WTC11 (cell line): Measurements from ENCODE around the gene KLHL26. TPM values are rescaled to one million over a fixed set of nuclear protein-coding genes. Genes with fewer than 3 reads are reported as not detected.

ENCODE experiments used
- ATAC-seq: fragments of 200-7000 bp; cut with Tn5 transposase; 2 replicates; pipeline ENCODE4 v1.10.0; 2021; ENCODE audit warnings: mild to moderate bottlenecking, moderate library complexity
- CTCF ChIA-PET: fragments of 300-600 bp; sonication (Branson Sonifier 250); formaldehyde crosslinking; loops from one replicate; lab custom pipeline; 2021; ENCODE audit warnings: antibody characterized with exemption; lab: Charles Lee
- POLR2A ChIA-PET: fragments of 350-600 bp; sonication (Branson Sonifier 250); formaldehyde crosslinking; loops from one replicate; lab custom pipeline; 2021; ENCODE audit warnings: antibody characterized with exemption; lab: Charles Lee
- DNase-seq: peaks from one replicate; pipeline ENCODE4 v3.0.0; 2021; ENCODE audit warnings: low spot score
- H3K27ac Mint-ChIP-seq: 2 replicates; pipeline ENCODE4 v1.8.0; 2021; ENCODE audit warnings: mixed read lengths
- H3K27me3 Mint-ChIP-seq: 2 replicates; pipeline ENCODE4 v1.8.0; 2021; ENCODE audit warnings: low read depth, mild to moderate bottlenecking, moderate library complexity, mixed read lengths
- H3K36me3 Mint-ChIP-seq: 2 replicates; pipeline ENCODE4 v1.8.0; 2021; ENCODE audit warnings: mixed read lengths
- H3K4me1 Mint-ChIP-seq: 2 replicates; pipeline ENCODE4 v1.8.0; 2022; ENCODE audit warnings: mixed read lengths
- H3K4me3 Mint-ChIP-seq: 2 replicates; pipeline ENCODE4 v1.8.0; 2021; ENCODE audit warnings: mild to moderate bottlenecking, moderate library complexity, mixed read lengths
- H3K9me3 Mint-ChIP-seq: 2 replicates; pipeline ENCODE4 v1.8.0; 2021; ENCODE audit warnings: mixed read lengths
- ATF2 ChIP-seq: sonication (generic); formaldehyde crosslinking; IDR thresholded peaks from 2 replicates; pipeline ENCODE4 v1.8.1; 2022; ENCODE audit warnings: low read depth, missing genetic modification reagents, borderline replicate concordance
- ATF3 ChIP-seq: sonication (generic); formaldehyde crosslinking; conservative IDR thresholded peaks from 2 replicates; pipeline ENCODE4 v1.8.1; 2022; ENCODE audit warnings: mild to moderate bottlenecking, missing genetic modification reagents
- FOXJ3 ChIP-seq: sonication (generic); formaldehyde crosslinking; IDR thresholded peaks from 2 replicates; pipeline ENCODE4 v1.9.0; 2021; ENCODE audit warnings: missing genetic modification reagents, mild to moderate bottlenecking, borderline replicate concordance
- GABPB1 ChIP-seq: sonication (generic); formaldehyde crosslinking; IDR thresholded peaks from 2 replicates; pipeline ENCODE4 v1.8.1; 2023; ENCODE audit warnings: mild to moderate bottlenecking, missing genetic modification reagents
- HMGA2 ChIP-seq: fragments of 250-450 bp; sonication (Bioruptor Pico); IDR thresholded peaks from 2 replicates; pipeline ENCODE4 v1.4.0; 2021; ENCODE audit warnings: mild to moderate bottlenecking, moderate library complexity
- HMGXB4 ChIP-seq: sonication (generic); formaldehyde crosslinking; IDR thresholded peaks from 2 replicates; pipeline ENCODE4 v1.8.1; 2023; ENCODE audit warnings: mild to moderate bottlenecking, moderate library complexity, missing genetic modification reagents
- IRF2 ChIP-seq: sonication (generic); formaldehyde crosslinking; IDR thresholded peaks from 2 replicates; pipeline ENCODE4 v1.8.0; 2022; ENCODE audit warnings: low read depth, missing genetic modification reagents, borderline replicate concordance
- JUN ChIP-seq: sonication (generic); formaldehyde crosslinking; IDR thresholded peaks from 2 replicates; pipeline ENCODE4 v1.8.0; 2023; ENCODE audit warnings: mild to moderate bottlenecking, missing genetic modification reagents
- KAT7 ChIP-seq: sonication (generic); formaldehyde crosslinking; IDR thresholded peaks from 2 replicates; pipeline ENCODE4 v1.8.1; 2023; ENCODE audit warnings: missing genetic modification reagents, mild to moderate bottlenecking, borderline replicate concordance
- MXD4 ChIP-seq: fragments of 250-450 bp; sonication (Bioruptor Pico); IDR thresholded peaks from 2 replicates; pipeline ENCODE4 v1.8.0; 2021; ENCODE audit warnings: mild to moderate bottlenecking, moderate library complexity, borderline replicate concordance
- NFE2L1 ChIP-seq: sonication (generic); formaldehyde crosslinking; IDR thresholded peaks from 2 replicates; pipeline ENCODE4 v1.8.1; 2023; ENCODE audit warnings: missing genetic modification reagents
- NFYB ChIP-seq: sonication (generic); formaldehyde crosslinking; conservative IDR thresholded peaks from 2 replicates; pipeline ENCODE4 v1.8.0; 2022; ENCODE audit warnings: low read depth, missing genetic modification reagents
- NR2C2 ChIP-seq: sonication (generic); formaldehyde crosslinking; IDR thresholded peaks from 2 replicates; pipeline ENCODE4 v1.8.0; 2022; ENCODE audit warnings: mild to moderate bottlenecking, missing genetic modification reagents
- PRDM15 ChIP-seq: sonication (generic); formaldehyde crosslinking; IDR thresholded peaks from 2 replicates; pipeline ENCODE4 v1.8.0; 2022; ENCODE audit warnings: missing genetic modification reagents
- SMAD3 ChIP-seq: sonication (generic); formaldehyde crosslinking; IDR thresholded peaks from 2 replicates; pipeline ENCODE4 v1.8.0; 2022; ENCODE audit warnings: missing genetic modification reagents, mild to moderate bottlenecking, borderline replicate concordance
- SOX15 ChIP-seq: fragments of 250-450 bp; sonication (Bioruptor Pico); IDR thresholded peaks from 2 replicates; pipeline ENCODE4 v1.9.0; 2021; ENCODE audit warnings: mild to moderate bottlenecking
- TCF7 ChIP-seq: sonication (generic); formaldehyde crosslinking; IDR thresholded peaks from 2 replicates; pipeline ENCODE4 v1.8.0; 2022; ENCODE audit warnings: mild to moderate bottlenecking, low read depth, missing genetic modification reagents, moderate library complexity
- TEAD4 ChIP-seq: sonication (generic); formaldehyde crosslinking; IDR thresholded peaks from 2 replicates; pipeline ENCODE4 v1.8.0; 2022; ENCODE audit warnings: mild to moderate bottlenecking, missing genetic modification reagents
- total RNA-seq: library from RNA; stranded (reverse); gene quantifications from 3 replicates; pipeline ENCODE4 v1.2.3, GENCODE V29; 2021
- TF ChIP-seq, protein P1 (sequence below): sonication (generic); formaldehyde crosslinking; IDR thresholded peaks from 2 replicates; pipeline ENCODE4 v1.8.1; 2022; ENCODE audit warnings: missing genetic modification reagents, borderline replicate concordance

The KLHL26 gene
- total RNA-seq, 1 experiment from 2014 or later, result 13.1 TPM

GRCh38 chr19:18662972-18663732 lies 26.3 kb downstream of the KLHL26 start:
- POLR2A ChIA-PET, result no interaction called here
- no peak for TF ChIP-seq NFYB
- no peak for TF ChIP-seq TCF7 (CRISPR knock-in tag)
- TF ChIP-seq TEAD4 (CRISPR knock-in tag), result no peak
- no peak for TF ChIP-seq HMGXB4
- TF ChIP-seq PRDM15 (CRISPR knock-in tag), result no peak
- TF ChIP-seq FOXJ3 (CRISPR knock-in tag), result no peak
- no peak for TF ChIP-seq ATF2 (CRISPR knock-in tag)
- TF ChIP-seq SOX15 (CRISPR knock-in tag), result no peak
- TF ChIP-seq JUN (CRISPR knock-in tag), result no peak
- no peak for TF ChIP-seq HMGA2 (CRISPR knock-in tag)
- TF ChIP-seq, protein P1, sequence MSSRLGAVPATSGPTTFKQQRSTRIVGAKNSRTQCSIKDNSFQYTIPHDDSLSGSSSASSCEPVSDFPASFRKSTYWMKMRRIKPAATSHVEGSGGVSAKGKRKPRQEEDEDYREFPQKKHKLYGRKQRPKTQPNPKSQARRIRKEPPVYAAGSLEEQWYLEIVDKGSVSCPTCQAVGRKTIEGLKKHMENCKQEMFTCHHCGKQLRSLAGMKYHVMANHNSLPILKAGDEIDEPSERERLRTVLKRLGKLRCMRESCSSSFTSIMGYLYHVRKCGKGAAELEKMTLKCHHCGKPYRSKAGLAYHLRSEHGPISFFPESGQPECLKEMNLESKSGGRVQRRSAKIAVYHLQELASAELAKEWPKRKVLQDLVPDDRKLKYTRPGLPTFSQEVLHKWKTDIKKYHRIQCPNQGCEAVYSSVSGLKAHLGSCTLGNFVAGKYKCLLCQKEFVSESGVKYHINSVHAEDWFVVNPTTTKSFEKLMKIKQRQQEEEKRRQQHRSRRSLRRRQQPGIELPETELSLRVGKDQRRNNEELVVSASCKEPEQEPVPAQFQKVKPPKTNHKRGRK (CRISPR knock-in tag), result no peak
- no peak for TF ChIP-seq MXD4 (CRISPR knock-in tag)
- no peak for TF ChIP-seq SMAD3
- no peak for TF ChIP-seq NR2C2 (CRISPR knock-in tag)
- TF ChIP-seq ATF3 (CRISPR knock-in tag), result no peak
- TF ChIP-seq GABPB1 (CRISPR knock-in tag), result no peak
- no peak for TF ChIP-seq KAT7 (CRISPR knock-in tag)
- TF ChIP-seq IRF2, result no peak
- no peak for TF ChIP-seq NFE2L1 (CRISPR knock-in tag)
- Mint-ChIP-seq H3K4me3 (no peak overlapping the region), H3K36me3 (peaks cover 5% of the 10 kb centered on the region; the same call in 1 of the 2 replicates), H3K9me3 (peaks cover 3% of the 10 kb centered on the region; the same call in 1 of the 2 replicates), H3K27ac (peak overlapping the region; percentile 32; the same call in 1 of the 2 replicates), H3K4me1 (peaks cover 11% of the 10 kb centered on the region), H3K27me3 (no peaks in the 10 kb centered on the region)
- 0 out of 2 replicates have a peak, but pooled peaks have one; percentile 13 for ATAC-seq
- no peak for DNase-seq
- CTCF ChIA-PET, result interaction anchor here (0.8 to 1.1 kb wide), 2 partner anchors 74 to 184 kb away, joined by 3 to 5 read pairs; no protein-coding TSS in a partner anchor
